GM12873 (cell line): Measurements from ENCODE around the gene FBLN5.

Experiments used
- TF ChIP-seq, protein P1 (sequence below): IDR thresholded peaks from 2 replicates; pipeline ENCODE4 v1.5.1; 2012; ENCODE audit warnings: low read depth, mild to moderate bottlenecking, moderate library complexity, low read length, control low read depth; ENCODE audit not compliant: insufficient read depth; ENCODE audit errors: missing control alignments

FBLN5 gene

DNA sequence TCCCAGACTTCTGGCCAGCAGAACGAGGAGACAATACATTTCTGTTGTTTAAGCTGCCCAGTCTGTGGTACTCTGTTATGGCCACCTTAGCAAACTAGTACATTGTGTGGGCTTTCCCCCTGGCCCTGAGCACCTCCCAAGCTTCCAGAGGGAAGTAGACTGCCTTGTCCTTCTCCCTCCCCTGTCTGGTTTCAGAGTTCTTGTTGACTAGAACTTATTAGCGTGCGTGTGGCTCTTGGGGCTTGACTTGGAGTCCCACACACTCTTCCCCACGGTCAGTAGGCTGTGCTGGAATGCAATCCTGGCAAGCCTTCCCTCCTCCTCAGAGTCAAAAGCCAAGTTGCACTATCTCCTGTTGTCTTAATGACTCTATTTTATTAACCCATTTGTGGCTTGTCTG lies 27.7 kb downstream of the FBLN5 start:
- TF ChIP-seq, protein P1, sequence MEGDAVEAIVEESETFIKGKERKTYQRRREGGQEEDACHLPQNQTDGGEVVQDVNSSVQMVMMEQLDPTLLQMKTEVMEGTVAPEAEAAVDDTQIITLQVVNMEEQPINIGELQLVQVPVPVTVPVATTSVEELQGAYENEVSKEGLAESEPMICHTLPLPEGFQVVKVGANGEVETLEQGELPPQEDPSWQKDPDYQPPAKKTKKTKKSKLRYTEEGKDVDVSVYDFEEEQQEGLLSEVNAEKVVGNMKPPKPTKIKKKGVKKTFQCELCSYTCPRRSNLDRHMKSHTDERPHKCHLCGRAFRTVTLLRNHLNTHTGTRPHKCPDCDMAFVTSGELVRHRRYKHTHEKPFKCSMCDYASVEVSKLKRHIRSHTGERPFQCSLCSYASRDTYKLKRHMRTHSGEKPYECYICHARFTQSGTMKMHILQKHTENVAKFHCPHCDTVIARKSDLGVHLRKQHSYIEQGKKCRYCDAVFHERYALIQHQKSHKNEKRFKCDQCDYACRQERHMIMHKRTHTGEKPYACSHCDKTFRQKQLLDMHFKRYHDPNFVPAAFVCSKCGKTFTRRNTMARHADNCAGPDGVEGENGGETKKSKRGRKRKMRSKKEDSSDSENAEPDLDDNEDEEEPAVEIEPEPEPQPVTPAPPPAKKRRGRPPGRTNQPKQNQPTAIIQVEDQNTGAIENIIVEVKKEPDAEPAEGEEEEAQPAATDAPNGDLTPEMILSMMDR = no peak

DNA sequence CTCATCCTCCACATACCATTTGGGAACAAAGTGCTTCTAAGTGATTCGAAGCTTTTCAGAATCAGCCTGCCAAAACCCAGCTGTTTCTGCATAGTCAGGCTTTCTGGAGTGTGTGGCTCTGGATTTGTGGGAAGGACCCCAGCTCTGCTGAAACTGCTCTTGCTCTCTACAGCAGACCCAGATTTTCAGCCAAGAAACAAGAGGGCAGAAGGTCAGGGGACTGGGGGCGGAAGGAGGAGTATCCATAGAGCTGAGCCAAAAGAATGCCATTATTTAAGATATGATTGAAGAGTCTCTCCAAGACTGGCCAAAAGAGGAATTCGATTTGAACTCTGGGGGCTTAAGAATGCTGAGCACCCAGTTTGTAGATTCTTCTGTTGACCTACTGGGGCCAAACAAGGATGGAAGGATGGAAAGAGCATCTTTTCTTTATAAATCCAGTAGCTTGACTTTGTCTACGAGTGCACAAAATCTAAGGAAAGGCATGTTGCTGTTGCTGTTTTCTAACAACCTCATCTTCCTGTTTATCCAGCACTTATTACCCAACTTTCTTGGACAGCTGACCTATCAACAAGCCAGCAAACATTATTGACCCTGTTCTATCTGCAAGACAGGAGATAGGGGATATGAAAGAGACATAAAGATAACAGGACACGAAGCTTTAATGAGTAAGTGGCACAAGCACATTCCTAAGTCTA lies 29.2 kb downstream of the FBLN5 start:
- TF ChIP-seq, protein P1 = no peak

DNA sequence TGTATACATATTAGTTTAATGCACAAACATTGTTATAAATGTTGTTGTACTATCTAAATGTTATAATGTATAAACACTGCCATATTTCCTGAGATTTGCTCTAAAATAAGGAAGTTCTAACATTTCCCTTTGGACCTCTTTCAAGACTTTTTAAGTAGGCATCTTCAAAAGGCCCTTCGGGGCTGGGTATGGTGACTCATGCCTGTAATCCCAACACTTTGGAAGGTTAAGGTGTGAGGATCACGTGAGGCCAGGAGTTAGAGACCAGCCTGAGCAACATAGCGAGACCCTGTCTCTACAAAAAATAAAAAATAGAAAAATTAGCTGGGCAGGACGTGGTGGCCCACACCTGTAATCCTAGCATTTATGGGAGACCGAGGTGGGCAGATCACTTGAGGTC lies 35.5 kb downstream of the FBLN5 start:
- TF ChIP-seq, protein P1 = no peak

DNA sequence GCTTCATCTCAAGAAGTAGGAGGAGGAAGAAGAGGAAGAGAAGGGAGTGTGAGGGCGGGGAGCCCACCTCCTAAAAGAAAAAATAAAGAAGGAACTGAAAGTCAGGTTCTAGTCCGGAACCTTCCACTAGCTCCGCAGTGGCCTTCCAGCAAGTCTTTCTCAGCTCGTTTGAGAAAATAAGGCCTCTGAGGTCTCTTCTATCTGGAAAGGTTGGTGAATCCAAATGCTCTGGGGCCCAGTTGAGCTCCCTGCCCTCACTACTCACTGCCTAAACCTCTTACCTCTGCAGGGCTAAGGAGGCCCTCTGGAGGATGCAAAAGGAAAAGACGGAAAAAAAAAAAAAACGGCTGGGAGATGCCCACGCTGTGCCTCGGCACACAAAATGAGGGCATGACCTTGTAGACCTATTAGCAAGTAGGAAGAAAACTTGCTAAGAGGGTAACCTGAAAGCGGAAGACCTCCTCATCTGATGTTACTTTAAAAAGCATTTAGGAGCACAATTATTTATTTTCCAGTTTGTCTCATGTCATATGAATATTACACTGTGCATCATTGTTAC lies 35.9 kb downstream of the FBLN5 start:
- TF ChIP-seq, protein P1 = peak; percentile 43

DNA sequence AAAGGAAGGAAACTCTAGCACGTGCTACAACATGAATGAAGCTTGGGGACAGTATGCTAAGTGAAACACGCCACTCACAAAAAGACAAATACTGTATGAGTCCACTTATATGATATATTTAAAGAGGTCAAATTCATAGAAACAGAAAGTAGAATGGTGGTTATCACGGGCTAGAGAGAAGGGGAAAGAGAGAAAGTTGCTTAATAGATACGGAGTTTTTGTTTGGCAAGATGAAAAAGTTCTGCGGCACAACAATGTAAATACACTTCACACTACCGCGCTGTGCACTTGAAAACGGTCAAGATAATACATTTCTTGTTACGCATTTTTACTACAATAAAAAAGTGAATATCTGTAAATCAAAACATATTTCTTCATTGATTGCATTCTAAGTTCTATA lies 37.3 kb downstream of the FBLN5 start:
- TF ChIP-seq, protein P1 = no peak

DNA sequence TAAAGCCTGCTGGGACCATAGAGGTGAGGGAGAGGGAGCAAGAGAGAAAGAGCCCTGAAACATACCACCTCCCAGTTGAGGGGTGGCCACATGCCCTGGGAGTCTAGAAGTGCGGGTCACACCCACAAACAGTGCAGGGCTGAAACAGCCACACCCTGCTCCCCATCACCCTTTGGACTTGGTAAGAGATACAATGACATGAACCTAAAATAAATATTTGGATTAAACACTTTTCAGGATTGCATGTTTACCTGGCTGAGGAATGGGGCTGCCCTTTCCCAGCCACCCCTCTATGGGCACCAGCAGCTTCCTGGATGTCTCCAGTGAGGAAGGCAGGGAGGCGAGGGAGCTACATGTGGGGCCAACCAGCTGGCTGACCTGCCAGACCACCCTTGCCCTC lies 41.1 kb downstream of the FBLN5 start:
- TF ChIP-seq, protein P1 = no peak

DNA sequence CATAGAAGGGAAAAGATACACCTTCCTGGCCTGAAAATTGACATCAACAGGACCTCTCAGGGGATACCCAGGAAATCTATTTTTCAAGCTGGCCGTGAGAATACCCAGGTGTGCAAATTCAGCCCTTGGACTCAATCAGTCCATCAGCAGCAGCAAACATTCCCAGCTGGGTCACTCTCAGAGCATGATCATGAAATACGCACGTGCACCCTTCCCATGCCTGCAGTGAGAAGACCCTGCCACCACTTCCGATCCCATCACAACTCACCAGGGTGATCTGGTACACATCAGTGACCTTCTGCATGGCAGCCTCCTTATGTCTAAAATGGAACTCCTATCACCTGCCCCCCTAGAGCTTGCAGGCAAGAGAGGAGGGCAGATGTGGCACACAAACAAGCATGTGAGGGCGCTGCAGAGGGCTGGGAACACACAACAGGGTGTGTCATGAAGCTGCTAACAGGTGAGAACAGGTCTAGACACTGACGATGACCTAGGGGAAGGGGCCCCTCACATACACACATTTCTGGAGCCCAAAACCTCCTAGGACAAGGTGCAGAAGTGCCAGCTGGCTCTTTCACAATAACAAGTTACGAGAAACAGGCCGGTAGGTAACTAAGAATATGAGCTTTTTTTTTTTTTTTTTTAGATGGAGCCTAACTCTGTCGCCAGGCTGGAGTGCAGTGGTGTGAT lies 42.4 kb downstream of the FBLN5 start:
- TF ChIP-seq, protein P1 = no peak
